Measurements from ENCODE around the gene CSGALNACT2. TPM values are rescaled to one million over a fixed set of nuclear protein-coding genes. Genes with fewer than 3 reads are reported as not detected.
"Not testable (repeated sequence)": the region's sequence is repeated elsewhere in the genome, so short reads cannot be mapped to it uniquely, and the experiment has no call there.

CSGALNACT2 gene
- total RNA-seq, 1 donor from 2014 or later, result 29.6 TPM

GRCh38 chr10:43218206-43218950, 80.1 kb downstream of the CSGALNACT2 start:
- no peak for DNase-seq

DNA sequence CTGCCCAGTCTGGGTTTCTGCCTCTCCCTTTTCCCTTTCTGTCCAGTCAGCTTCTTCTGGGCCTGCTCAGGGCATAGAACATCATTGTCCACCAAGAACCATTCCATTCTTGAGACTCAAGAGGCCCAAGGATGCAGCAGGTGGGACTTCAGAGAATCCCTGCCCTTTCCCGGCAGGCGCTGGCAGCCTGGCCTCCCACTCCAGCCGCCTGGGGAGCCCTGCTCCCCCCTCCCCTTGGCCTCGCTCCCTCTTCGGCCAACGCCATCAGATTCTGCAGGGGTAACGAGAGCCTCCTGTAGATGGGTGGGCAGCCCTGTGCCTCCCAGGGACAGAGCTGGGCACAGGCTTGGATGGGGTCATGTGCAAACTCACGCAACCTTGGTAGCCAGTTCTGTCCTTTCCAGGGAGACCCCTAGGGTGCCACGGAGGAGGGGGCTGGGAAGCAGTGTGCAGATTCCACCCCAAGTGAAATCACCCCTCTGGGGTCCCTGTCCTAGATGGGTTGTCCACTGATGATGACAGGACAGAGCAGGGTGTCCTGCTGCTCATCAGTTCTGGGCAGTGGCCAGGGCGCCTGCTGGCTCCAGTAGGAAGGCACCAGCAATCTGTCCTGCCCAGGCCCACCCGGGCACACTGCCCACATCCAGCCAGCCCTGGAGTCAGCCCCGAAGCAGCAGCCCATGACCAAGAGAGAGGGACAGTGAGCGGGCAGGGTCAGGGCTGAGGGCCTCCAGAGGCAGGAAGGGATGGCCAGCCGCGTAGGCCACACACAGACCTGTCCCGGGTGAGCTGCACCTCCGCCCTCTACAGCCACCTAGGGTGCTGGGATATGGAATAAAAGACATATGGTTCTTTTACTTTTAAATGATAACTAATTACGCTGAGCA, 80.9 kb downstream of the CSGALNACT2 start:
- DNase-seq, result no peak

DNA sequence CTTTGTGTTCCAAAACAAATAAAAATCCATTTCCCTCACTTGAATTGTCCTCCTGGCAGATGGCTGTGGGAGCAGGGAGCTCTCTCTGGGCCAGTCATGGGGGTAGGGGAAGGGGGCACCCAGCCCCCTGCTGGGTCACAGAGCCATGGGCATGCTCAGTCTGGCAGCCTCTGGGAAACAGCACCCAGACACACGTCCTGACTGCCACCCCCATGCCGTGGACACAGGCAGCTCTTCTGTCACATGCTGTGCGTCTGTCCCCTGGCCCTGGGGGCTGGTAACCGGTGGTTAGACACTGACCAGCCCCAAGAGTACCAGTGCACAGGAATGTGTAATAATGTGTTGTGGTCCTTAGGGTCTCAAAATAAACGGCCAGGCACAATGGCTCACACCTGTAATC, 81.6 kb downstream of the CSGALNACT2 start:
- DNase-seq, result no peak

GRCh38 chr10:43220251-43220650, 82.0 kb downstream of the CSGALNACT2 start:
- not testable (repeated sequence) for DNase-seq

GRCh38 chr10:43220657-43221418, 82.6 kb downstream of the CSGALNACT2 start:
- DNase-seq, result no peak

GRCh38 chr10:43221419-43222209, 83.4 kb downstream of the CSGALNACT2 start:
- no peak for DNase-seq

- DNase-seq, result no peak
These were observed 84.0 kb downstream of the CSGALNACT2 start for GRCh38 chr10:43222210-43222720.

DNA sequence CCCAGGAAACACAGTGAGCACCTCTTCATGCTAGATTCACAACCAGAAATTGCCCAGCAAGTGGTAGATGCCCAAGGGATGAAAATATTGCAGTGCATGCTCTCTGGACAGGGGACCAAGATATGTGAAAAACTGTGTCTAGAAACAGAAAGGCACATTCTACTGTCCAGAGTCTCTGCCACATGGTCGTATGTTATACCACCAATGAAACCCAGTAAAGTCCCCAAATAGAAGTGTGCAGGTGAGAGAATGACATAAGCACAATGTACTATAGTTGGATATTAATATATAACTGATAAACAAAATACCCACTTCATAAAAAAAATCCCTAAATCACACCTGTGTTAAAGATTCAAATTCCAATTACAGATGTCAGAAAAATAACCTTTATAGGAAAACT, 84.8 kb downstream of the CSGALNACT2 start:
- no peak for DNase-seq

DNA sequence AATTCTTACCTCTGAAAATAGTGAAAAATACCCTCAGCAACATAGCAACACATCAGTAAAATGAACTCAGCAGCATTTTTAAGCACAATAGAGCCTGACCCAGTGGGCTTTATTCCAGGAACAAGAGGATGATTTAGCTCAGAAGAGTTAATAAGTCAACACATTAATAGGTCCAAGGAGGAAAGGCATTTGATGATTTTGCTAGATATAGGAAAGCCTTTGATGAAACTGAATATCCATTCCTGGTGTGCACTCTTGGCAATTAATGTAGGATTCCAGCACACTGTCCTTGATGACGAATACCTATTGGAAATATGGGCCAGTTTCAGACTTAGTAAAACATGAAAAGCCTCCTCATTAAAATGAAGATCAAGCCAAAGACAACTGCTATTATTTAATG, 86.1 kb downstream of the CSGALNACT2 start:
- no peak for DNase-seq

- DNase-seq, result no peak
These were observed 87.0 kb downstream of the CSGALNACT2 start for GRCh38 chr10:43225004-43225786.

DNA sequence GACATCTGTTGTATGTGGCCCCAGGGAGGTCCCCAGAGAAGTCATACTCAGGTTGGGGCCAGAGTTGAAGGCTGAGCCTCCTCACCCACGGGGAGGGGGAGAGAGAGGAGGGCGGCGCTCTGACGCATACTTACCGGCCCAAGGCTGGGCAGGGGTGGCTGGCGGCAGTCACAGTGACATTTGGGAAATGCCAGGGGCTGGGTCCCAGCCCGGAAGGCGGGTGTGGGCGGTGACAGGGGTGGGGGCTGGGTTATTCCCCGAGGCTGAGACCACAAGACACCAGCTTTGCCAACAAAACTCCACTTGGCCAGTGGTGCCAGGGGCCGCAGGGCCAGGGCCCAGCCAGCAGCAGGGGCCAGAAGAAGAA, 87.5 kb downstream of the CSGALNACT2 start:
- no peak for DNase-seq

- no peak for DNase-seq
These were observed 88.2 kb downstream of the CSGALNACT2 start for GRCh38 chr10:43226441-43226840.

DNA sequence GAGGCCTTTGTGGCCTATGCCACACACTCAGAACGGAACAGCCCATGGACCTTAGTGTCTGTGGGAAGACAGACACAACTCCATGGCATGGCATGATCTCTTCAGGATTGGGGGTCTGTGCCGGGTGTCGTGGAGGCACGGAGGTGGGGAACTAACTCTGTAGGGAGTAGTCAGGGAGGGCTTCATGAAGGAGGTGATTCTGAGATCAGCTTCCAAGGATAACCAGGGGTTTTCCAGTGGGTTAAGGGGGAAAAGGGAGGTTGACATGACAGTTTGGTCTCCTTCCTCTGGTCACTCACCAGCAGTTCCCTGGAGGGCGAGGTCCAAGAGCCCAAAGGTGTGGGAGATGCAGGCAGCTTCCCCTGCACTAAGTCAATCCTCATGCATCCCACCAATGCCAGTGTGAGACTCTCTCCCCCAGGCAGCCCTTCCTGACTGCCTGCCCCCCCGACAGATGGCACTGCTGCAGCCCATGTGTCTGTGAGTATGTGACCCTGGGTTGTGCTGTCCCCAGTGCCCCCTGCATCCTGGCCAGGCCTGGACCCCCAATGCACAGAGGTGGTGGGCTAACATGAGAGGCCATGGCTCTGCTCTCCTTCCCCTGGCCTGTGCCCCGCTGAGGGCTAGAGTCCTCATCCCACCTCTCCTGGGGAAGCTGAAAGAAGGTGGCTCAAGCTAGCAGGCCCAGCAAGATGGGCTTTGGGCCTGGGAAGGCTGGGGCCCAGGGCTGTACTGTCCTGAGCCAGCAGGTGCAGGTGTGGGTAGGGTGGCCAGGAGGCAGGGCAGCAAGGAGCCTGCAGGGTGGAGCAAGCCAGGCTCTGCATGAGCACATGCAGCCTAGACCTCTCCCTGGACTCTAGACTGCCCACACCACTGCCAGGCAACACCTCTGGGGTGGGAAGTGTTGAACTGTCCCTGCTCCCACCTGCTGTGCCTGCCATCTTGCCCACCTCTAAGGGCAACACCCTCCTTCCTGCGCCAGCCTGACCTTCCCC, 88.9 kb downstream of the CSGALNACT2 start:
- DNase-seq, result no peak

- DNase-seq, result no peak
These were observed 89.9 kb downstream of the CSGALNACT2 start for GRCh38 chr10:43227911-43228782.

DNA sequence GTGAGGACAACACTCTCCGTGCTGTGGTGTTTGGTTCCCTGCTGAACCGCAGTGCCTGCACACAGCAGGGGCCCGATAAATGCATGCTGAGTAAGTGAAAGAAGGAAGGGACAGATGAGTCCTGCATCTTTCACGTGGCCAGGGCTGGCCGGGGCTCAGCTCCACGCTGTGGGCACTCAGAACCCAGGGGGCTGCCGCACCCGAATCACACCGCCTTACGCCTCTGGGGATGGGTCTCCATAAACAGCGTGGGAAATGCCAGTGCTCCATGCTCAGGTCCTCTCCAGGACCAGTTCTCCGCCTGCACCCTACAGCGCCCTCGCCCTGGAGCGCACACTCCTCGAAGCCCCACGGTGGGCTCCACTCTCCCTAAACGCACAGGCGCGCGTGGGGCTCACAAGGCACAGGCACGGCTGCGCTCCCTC, 90.5 kb downstream of the CSGALNACT2 start:
- DNase-seq, result no peak

GRCh38 chr10:43229208-43230061, 91.2 kb downstream of the CSGALNACT2 start:
- no peak for DNase-seq

DNA sequence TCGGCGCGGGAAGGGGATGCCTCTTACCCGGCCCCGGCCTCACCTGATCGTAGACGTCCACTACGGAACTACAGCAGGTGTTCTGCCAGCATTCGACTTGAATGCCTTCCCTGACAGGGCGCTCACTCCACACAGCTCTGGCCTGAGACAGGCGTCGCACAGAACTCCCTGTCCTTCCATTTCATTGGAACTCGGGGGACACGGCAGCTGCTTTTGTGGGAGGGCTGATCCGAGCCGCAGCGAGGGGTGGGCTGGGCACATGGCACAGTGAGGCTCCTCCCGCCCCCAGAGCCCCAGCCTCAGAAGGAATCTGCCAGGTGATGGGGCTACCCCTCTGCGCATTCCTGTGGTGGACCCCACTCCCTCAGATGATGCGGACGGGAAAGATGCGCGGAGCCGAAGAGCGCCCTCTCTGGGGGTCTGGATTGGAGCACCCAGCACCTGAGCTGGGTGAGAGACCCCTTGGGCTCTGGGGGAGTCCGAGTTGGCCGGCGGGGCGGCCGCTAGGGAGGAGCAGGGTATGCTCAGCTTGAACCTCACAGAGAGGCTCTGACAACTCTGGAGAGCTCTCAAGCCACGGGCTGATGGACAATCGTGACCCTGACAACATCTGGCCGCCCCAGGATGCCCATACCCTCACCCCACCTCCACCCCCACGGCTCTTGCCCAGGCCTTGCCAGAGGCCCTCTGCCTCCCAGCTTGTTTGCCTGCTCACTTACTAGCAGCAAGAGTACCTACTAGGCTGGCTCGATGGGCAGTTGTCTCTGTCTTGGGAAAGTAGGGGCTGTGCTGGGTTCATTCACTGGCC, 92.1 kb downstream of the CSGALNACT2 start:
- DNase-seq, result no peak
